H1 (cell line): ENCODE data around the gene GADD45GIP1.
A peak's percentile ranks its signal among the peaks of the same experiment; 100 is the strongest.

Experiments
- CBX5 ChIP-seq: fragments of 300-800, 300-1000 bp; sonication (generic); IDR thresholded peaks from 2 replicates; pipeline ENCODE4 v1.7.1; 2016; ENCODE audit warnings: antibody characterized with exemption, low read length, low read depth
- CHD2 ChIP-seq: IDR thresholded peaks from 2 replicates; pipeline ENCODE4 v1.6.1; 2012; ENCODE audit warnings: low read length, improper control_type of control experiment
- CTCF ChIP-seq, 3 experiments: IDR thresholded peaks; 1 replicate in 2 of 3; 2 replicates in 1 of 3; pipeline versions ENCODE4 v1.5.1 to v1.6.1; 2011; ENCODE audit warnings: low read length in 3 of 3, mild to moderate bottlenecking in 3 of 3, inconsistent platforms in 2 of 3, low read depth in 1 of 3, moderate library complexity in 1 of 3; ENCODE audit not compliant: insufficient read depth in 1 of 3; ENCODE audit errors: control extremely low read depth in 1 of 3
- EZH2 ChIP-seq: fragments of 200-600 bp; sonication (generic); IDR thresholded peaks from 2 replicates; pipeline ENCODE4 v1.7.1; 2012; ENCODE audit warnings: low read depth, mild to moderate bottlenecking, moderate library complexity, low read length, inconsistent platforms; ENCODE audit not compliant: severe bottlenecking
- GABPA ChIP-seq: IDR thresholded peaks from 2 replicates; pipeline ENCODE4 v1.6.1; 2011; ENCODE audit warnings: mild to moderate bottlenecking, low read length, moderate library complexity, borderline replicate concordance; ENCODE audit not compliant: insufficient read depth
- MAX ChIP-seq: IDR thresholded peaks from 2 replicates; pipeline ENCODE4 v1.6.1; 2012; ENCODE audit warnings: inconsistent platforms
- POLR2AphosphoS5 ChIP-seq: IDR thresholded peaks from 2 replicates; pipeline ENCODE4 v1.6.1; 2011; ENCODE audit warnings: low read depth, low read length
- RFX5 ChIP-seq: IDR thresholded peaks from 2 replicates; pipeline ENCODE4 v1.6.1; 2011; ENCODE audit warnings: low read depth, low read length, improper control_type of control experiment, borderline replicate concordance
- YY1 ChIP-seq: IDR thresholded peaks from 2 replicates; pipeline ENCODE4 v1.6.1; 2011; ENCODE audit warnings: low read depth, mild to moderate bottlenecking, low read length

- TF ChIP-seq GABPA (no peak), CTCF (IDR thresholded peaks at IDR 0.05; ENCODE audit: control extremely low read depth in 1 of 3, insufficient read depth in 1 of 3, low read depth in 1 of 3, low read length in 3 of 3) (no peak), YY1 (no peak), RFX5 (no peak), POLR2AphosphoS5 (peak; percentile 47; the same call in 1 of the 2 replicates), CBX5 (no peak), EZH2 (no peak), MAX (no peak), CHD2 (no peak)
These were observed 17.0 kb downstream of the GADD45GIP1 start for GRCh38 chr19:12939975-12940423.
